ENCODE data around the gene LIN54. TPM values are rescaled to one million over a fixed set of nuclear protein-coding genes. Genes with fewer than 3 reads are reported as not detected.
"Not testable (repeated sequence)": the region's sequence is repeated elsewhere in the genome, so short reads cannot be mapped to it uniquely, and the experiment has no call there.

LIN54 gene
- total RNA-seq, 2 donors from 2014 or later = 14.5 to 18.1 TPM

- H3K4me1 ChIP-seq (ENCODE audit: control insufficient read depth, insufficient read depth, low read length) = peaks cover 4% of the 10 kb centered on the region
- Mint-ChIP-seq H3K9me3 (no peaks in the 10 kb centered on the region), H3K4me3 (peak overlapping the region; percentile 87), H3K27ac (peak overlapping the region; percentile 95), H3K4me1 (peaks cover 29% of the 10 kb centered on the region), H3K36me3 (ENCODE audit: low read depth) (peaks cover 4% of the 10 kb centered on the region), H3K27me3 (ENCODE audit: insufficient read depth) (peaks cover 12% of the 10 kb centered on the region)
- no peak for TF ChIP-seq CTCF (conservative IDR thresholded peaks at IDR 0.05)
- H3K9ac ChIP-seq (ENCODE audit: extremely low read depth, low read length, poor library complexity, severe bottlenecking) = peak overlapping the region; percentile 92
- H3K27me3 ChIP-seq (ENCODE audit: control insufficient read depth, insufficient read depth, low read length, poor library complexity, severe bottlenecking) = no peaks in the 10 kb centered on the region
- H3K9me3 ChIP-seq (ENCODE audit: control insufficient read depth, low read length) = no peaks in the 10 kb centered on the region
- WGBS, 2 experiments (ENCODE audit: insufficient coverage in 1 of 2, insufficient read length in 1 of 2) = 0 to 1% methylated on average over 1 to 14 of the region's 14 CpGs
- DNase-seq = no peak
- H3K36me3 ChIP-seq (ENCODE audit: control insufficient read depth, insufficient read depth, low read length) = no peaks in the 10 kb centered on the region
- H3K27ac ChIP-seq (ENCODE audit: low read depth, low read length) = peak overlapping the region; percentile 83
- H3K4me3 ChIP-seq (ENCODE audit: low read length) = peak overlapping the region; percentile 95
Measured at GRCh38 chr4:83010111-83010521, 507 bp downstream of the LIN54 start.

GRCh38 chr4:83009529-83009928, 1.1 kb downstream of the LIN54 start:
- no peak for DNase-seq
- Mint-ChIP-seq H3K36me3 (ENCODE audit: low read depth) (peaks cover 5% of the 10 kb centered on the region), H3K27ac (no peak overlapping the region), H3K9me3 (no peaks in the 10 kb centered on the region), H3K27me3 (ENCODE audit: insufficient read depth) (peaks cover 12% of the 10 kb centered on the region), H3K4me1 (peaks cover 29% of the 10 kb centered on the region), H3K4me3 (peak overlapping the region; percentile 87)
- Histone ChIP-seq H3K9me3 (ENCODE audit: control insufficient read depth, low read length) (no peaks in the 10 kb centered on the region), H3K27me3 (ENCODE audit: control insufficient read depth, insufficient read depth, low read length, poor library complexity, severe bottlenecking) (no peaks in the 10 kb centered on the region), H3K9ac (ENCODE audit: extremely low read depth, low read length, poor library complexity, severe bottlenecking) (peak overlapping the region; percentile 92), H3K27ac (ENCODE audit: low read depth, low read length) (no peak overlapping the region), H3K36me3 (ENCODE audit: control insufficient read depth, insufficient read depth, low read length) (no peaks in the 10 kb centered on the region), H3K4me3 (ENCODE audit: low read length) (peak overlapping the region; percentile 95), H3K4me1 (ENCODE audit: control insufficient read depth, insufficient read depth, low read length) (peaks cover 4% of the 10 kb centered on the region)
- 83 to 88% methylated on average over 1 to 3 of the region's 3 CpGs for WGBS, 2 experiments (ENCODE audit: insufficient coverage in 1 of 2, insufficient read length in 1 of 2)
- no peak for TF ChIP-seq CTCF (conservative IDR thresholded peaks at IDR 0.05)

DNA sequence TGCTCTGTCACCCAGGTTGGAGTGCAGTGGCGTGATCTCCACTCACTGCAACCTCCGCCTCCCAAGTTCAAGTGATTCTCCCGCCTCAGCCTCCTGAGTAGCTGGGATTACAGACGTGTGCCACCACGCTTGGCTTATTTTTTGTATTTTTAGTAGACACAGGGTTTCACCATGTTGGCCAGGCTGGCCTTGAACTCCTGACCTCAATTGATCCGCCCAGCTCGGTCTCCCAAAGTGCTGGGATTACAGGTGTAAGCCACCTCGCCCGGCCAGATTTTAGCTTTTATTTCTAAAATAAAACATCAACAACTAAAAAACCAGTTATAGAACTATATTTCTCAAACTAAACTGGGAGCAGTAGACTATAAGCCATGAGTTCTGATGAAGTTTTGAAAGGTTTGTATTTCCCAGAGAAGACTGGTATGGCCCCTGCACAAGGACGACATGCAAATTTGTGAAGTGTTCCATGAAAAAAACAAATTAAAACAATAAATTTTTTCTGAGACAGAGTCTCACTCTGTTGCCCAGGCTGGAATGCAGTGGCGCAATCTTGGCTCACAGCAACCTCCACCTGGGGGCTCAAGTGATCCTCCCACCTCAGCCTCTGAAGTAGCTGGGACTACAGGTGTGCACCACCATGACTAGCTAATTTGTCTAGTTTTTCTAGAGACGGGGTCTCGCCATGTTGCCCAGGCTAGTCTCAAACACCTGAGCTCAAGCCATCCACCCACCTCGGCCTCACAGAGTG, 7.4 kb downstream of the LIN54 start:
- not testable (repeated sequence) for H3K36me3 Mint-ChIP-seq (ENCODE audit: low read depth); H3K4me3 Mint-ChIP-seq; H3K4me3 ChIP-seq (ENCODE audit: low read length); H3K9ac ChIP-seq (ENCODE audit: extremely low read depth, low read length, poor library complexity, severe bottlenecking); H3K27me3 Mint-ChIP-seq (ENCODE audit: insufficient read depth); H3K27ac Mint-ChIP-seq; H3K27me3 ChIP-seq (ENCODE audit: control insufficient read depth, insufficient read depth, low read length, poor library complexity, severe bottlenecking); H3K4me1 ChIP-seq (ENCODE audit: control insufficient read depth, insufficient read depth, low read length); DNase-seq; H3K9me3 Mint-ChIP-seq; H3K4me1 Mint-ChIP-seq; H3K27ac ChIP-seq (ENCODE audit: low read depth, low read length); H3K36me3 ChIP-seq (ENCODE audit: control insufficient read depth, insufficient read depth, low read length); H3K9me3 ChIP-seq (ENCODE audit: control insufficient read depth, low read length)
- WGBS, 2 experiments (ENCODE audit: insufficient coverage in 1 of 2, insufficient read length in 1 of 2) = 89 to 90% methylated on average over 12 to 14 of the region's 14 CpGs

Data from endodermal cell (in vitro differentiated cells).